Esophagus mucosa (tissue), 1 donor: ENCODE measurements around the gene NHSL2. TPM values are rescaled to one million over a fixed set of nuclear protein-coding genes. Genes with fewer than 3 reads are reported as not detected.

Source experiments
- total RNA-seq: library from RNA; stranded (reverse); gene quantifications from one replicate; pipeline ENCODE4 v1.2.4, GENCODE V29; 2023
- donor health status: DM: yes; HTN: yes; CAD: no.

The NHSL2 gene
- total RNA-seq, 1 donor from 2014 or later = 1.2 TPM

Other genes starting within 250 kb of the NHSL2 start
- gene CXorf49, start 192.6 kb upstream of the NHSL2 start, total RNA-seq = 0.40 TPM
- gene CXorf49B, start 147.5 kb upstream of the NHSL2 start, total RNA-seq = 0.40 TPM
- 0.20 TPM for gene RTL5, start 221.1 kb downstream of the NHSL2 start, total RNA-seq